HG02610 (cell line): ENCODE data around the gene MX1.
"Not testable (repeated sequence)": the region's sequence is repeated elsewhere in the genome, so short reads cannot be mapped to it uniquely, and the experiment has no call there.

Experiments used
- ATAC-seq: cut with Tn5 transposase; IDR thresholded peaks from one replicate; pipeline ENCODE4 v1.9.1; 2021; ENCODE audit warnings: mild to moderate bottlenecking, moderate library complexity; ENCODE audit not compliant: unreplicated experiment

MX1 gene

DNA sequence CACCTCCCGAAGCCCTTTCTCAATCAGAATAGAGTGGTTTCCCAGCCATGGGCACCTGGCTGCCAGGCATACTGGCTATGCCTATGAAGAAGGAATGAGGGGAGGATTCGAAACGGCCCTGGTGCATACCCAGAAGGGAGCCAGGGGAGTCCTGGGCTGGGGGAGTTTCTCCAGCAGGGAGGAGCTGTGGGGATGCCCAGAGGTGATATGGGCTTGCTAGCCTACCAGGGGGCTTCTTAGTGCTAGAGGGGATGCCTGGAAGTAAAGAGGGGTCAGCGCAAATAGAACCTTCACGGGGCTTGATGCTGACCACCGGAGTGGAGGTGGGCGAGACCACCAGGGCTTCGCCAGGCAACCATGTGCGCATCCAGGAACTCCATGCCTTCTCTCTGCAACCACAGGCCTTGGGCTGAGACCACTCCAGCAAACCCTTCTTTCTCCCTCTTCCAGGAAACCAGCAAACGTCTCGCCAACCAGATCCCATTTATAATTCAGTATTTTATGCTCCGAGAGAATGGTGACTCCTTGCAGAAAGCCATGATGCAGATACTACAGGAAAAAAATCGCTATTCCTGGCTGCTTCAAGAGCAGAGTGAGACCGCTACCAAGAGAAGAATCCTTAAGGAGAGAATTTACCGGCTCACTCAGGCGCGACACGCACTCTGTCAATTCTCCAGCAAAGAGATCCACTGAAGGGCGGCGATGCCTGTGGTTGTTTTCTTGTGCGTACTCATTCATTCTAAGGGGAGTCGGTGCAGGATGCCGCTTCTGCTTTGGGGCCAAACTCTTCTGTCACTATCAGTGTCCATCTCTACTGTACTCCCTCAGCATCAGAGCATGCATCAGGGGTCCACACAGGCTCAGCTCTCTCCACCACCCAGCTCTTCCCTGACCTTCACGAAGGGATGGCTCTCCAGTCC is 18.2 kb upstream of the MX1 start:
- no peak for ATAC-seq

GRCh38 chr21:41410361-41410760 is 15.7 kb upstream of the MX1 start:
- ATAC-seq: no peak

DNA sequence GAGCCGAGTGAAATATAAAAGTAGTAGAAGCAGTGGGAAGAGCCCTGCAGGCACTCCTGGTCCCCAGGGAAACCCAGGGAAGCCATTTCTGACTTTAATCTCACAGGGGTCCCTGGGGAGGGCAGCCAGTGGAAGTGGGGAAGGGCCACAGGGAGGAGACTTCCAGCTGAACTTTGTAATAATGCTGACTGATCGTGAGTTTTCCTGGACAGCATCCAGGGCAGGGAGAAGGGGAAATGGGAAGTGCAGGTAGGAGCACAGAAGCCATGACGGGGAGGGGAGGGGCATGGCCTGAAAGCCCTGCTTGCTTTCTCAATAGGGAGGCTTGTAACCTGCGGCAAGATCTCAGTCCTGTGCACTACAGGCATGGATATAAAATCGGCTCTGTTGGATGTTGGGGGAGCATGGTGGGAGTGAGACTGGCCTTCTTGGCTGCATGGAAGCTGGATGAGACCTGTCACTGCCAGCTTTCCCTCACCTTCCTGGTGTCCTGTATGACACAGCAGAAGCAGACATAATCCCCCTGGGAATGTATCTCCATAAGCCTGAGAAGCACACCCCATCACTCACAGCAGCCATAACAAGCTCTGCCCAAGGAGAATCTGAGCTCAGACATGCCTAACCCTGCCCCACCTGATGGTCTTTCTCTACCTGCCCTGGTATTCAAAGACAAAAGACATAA is 15.1 kb upstream of the MX1 start:
- ATAC-seq: no peak

GRCh38 chr21:41411449-41412089 is 14.5 kb upstream of the MX1 start:
- no peak for ATAC-seq

GRCh38 chr21:41417505-41417904 is 8.5 kb upstream of the MX1 start:
- ATAC-seq: not testable (repeated sequence)

DNA sequence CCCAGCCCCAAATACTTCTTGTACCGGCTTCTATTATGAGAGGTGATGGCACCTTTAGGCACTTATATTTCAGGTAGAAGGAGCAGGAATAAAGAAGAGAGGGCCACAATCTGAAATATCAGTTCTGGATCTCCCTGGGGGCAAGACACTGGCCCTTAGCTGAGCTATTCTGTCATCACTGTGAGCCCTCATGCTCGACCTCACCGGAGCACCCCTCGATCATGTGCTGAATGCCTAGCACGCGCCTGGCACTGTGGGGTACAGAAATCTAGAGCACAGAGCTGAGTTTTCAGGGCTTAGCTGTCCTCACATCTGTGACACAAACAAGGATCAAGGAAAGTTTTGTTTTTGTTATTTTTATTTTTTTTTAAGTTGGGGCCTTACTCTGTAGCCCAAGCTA is 7.6 kb upstream of the MX1 start:
- ATAC-seq: no peak

GRCh38 chr21:41418956-41419680 is 6.9 kb upstream of the MX1 start:
- no peak for ATAC-seq

DNA sequence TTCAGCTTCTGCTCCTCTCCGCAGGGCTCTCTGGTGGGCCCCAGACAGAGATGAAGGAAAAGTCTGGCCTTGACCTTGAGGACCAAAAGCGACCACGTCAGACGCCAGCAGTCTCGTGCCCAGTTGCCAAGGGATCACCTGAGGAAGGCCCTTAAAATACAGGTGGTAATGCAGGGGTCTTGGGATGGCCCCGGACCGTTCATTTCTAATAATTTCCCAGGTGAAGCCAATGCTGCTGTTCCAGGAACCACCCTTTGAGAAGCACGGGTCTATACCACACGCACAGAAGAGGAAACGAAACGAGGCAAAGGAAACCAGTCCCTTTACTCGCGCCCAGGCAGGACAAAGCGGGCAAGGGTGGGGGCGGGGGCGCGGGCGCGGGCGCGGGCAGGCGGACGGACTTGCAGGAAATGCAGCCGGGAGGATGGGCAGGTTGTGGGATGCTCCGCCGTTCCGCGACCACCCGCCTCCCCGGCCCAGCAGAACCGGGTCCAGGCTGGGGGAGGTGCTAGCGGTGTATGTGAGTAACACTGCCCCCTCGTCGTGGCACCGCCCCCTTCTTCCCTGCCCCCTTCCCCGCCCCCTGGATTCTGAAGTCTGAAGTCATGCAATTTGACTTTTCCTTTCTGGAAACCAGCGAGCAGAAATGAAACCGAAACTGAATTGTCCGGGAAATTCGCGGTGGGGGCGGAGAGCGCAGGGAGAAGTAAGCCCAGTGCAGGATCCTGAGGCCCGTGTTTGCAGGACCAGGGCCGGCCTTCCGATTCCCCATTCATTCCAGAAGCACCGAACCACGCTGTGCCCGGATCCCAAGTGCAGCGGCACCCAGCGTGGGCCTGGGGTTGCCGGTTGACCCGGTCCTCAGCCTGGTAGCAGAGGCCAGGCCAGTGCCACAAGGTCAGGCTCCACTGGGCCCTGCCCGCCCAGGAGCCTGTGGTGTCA is 5.8 kb upstream of the MX1 start:
- peak; percentile 58 for ATAC-seq

DNA sequence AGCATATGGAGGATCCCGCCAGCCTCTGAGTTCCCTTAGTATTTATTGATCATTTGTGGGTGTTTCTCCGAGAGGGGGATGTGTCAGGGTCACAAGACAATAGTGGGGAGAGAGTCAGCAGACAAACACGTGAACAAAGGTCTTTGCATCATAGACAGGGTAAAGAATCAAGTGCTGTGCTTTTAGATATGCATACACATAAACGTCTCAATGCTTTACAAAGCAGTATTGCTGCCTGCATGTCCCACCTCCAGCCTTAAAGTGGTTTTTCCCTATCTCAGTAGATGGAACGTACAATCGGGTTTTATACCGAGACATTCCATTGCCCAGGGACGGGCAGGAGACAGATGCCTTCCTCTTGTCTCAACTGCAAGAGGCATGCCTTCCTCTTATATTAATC is 5.0 kb upstream of the MX1 start:
- ATAC-seq: not testable (repeated sequence)

DNA sequence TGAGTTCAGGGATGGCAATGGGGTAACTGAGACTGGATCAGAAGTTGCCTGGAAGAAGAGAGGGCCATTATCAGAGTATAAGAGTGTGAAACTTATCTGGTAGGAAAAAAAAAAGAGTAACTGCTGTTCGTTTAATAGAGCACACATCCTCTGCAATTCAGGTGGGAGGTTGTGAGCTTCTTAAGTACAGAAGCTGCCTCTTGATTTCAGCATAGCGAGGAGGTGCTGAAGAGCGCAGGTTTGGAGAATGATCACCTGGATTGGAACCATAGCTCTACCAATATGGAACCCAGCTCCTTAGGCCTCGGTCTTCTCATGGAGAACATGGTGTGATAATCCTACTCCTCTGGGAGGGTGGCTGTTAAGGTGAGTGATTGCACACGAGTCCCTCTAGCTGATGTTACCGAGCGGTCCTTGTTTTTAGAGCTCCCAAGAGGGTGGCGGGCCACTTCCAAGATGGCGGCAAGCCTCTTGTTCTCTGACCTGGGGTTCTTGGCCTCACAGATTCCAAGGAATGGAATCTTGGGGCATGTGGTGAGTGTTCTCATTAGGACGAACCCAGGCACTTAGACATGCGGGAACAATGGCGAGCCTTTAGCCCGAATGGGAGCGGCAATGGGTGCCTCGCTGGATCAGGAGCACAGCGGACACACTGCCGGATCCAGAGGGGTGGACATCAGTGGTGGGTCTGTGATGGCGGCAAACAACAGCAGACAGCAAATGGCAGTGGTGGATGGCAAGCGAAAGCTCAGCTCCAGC is 3.3 kb upstream of the MX1 start:
- ATAC-seq: no peak

GRCh38 chr21:41423305-41423636 is 2.8 kb upstream of the MX1 start:
- not testable (repeated sequence) for ATAC-seq

GRCh38 chr21:41425588-41425953 is 468 bp upstream of the MX1 start:
- ATAC-seq: no peak

- ATAC-seq: no peak
These were observed 801 bp downstream of the MX1 start for GRCh38 chr21:41426676-41427404.

DNA sequence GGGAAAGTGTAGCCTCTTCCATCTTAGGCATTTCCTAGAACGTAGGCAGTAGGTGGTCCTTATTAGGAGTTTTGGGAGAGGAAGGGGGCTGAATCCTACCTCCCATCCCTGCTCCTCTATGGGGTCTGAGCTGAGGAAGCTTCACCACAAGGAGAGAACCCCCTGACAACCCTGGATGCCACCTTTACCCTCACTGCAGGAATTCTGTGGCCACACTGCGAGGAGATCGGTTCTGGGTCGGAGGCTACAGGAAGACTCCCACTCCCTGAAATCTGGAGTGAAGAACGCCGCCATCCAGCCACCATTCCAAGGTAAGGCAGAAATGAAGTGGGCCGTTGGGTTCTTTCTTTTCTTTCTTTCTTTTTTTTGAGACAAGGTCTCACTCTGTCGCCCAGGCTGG is 1.5 kb downstream of the MX1 start:
- no peak for ATAC-seq

DNA sequence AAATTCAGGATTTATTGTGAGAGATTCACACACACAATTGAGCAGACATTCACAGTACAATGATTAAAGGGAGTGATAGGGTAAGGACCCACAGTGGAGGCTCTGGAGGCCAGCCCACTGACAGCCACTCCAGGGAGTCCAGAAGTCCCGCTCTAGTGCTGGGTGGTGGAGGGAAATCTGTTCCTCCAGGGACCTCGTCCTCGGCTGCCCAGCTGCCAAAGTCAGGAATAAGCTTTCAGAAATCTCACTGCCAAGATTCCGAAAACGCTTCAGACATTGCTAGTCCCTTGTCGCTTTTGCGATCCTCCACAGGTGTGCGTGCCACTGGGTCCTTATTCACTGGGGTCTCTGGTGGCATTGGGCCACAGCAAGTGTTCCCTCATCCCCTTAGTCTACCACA is 2.3 kb downstream of the MX1 start:
- ATAC-seq: no peak

DNA sequence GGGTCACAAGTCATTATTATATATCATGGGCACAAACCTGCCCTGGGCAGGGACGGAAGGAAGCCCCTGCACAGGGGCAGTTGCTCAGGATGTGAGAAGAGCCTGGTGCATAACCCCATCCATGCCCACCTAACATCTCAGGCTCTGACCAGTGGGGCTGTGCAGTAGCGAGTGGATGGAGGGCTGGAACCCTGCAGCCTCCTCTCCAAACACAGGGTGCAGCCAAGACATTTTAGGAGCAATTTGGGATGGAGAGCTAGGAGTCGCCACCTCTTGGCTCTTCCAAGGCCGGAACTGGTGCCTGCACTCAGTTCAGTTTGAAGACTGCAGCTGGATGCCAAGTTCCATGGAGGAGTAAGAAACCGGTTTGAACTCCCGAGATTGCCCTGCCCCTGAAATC is 2.8 kb downstream of the MX1 start:
- no peak for ATAC-seq

DNA sequence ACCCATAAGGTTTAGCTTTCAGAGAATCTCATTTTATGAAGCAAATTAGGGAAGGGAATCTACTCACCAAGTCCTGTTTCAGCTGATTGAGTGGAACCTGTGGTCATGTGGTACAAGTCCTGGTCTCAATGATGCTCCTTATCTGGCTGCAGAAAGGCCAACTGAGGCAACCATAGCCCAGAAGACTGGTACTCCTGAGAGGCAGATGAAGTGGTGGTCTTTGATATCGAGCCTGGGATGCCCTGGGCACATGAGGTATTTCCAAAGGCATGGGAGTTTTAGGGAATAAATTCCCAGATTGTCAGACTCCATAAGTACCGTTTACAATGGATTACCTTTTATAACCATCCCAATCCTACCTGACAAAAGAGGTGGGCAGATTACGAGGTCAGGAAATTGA is 3.3 kb downstream of the MX1 start:
- ATAC-seq: no peak

- ATAC-seq: no peak
These were observed 4.0 kb downstream of the MX1 start for GRCh38 chr21:41429925-41430491.
